Measurements from ENCODE around the gene MXI1. TPM values are rescaled to one million over a fixed set of nuclear protein-coding genes. Genes with fewer than 3 reads are reported as not detected.

MXI1 gene
- total RNA-seq, 1 experiment from 2014 or later = 17.3 TPM

DNA sequence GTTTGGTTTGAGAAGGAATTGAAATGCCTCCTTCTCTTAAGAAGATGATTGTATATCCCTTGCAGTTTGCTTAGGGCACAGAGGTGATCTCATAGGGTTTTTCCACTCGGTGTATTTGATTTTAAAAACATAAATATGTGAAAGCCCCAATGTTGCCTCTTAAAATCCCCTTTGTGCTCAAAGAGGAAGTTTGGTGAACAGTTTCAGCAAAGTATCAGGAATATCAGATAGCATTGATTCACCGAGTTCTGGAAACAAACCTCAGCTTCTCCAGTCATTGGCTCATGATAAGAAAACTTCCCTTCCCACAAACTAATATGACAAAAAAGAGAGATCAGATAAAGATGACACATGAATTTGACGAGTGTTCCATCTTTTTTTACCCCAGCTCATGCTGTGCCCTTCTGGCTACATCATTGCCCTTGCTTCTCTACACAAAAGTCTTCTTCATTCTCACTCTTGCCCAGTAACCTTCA is 117.4 kb downstream of the MXI1 start:
- ChIA-PET POLR2A (ENCODE audit: low non-redundant PET) (no interaction called here), CTCF (no interaction called here)
- TF ChIP-seq, protein P1, sequence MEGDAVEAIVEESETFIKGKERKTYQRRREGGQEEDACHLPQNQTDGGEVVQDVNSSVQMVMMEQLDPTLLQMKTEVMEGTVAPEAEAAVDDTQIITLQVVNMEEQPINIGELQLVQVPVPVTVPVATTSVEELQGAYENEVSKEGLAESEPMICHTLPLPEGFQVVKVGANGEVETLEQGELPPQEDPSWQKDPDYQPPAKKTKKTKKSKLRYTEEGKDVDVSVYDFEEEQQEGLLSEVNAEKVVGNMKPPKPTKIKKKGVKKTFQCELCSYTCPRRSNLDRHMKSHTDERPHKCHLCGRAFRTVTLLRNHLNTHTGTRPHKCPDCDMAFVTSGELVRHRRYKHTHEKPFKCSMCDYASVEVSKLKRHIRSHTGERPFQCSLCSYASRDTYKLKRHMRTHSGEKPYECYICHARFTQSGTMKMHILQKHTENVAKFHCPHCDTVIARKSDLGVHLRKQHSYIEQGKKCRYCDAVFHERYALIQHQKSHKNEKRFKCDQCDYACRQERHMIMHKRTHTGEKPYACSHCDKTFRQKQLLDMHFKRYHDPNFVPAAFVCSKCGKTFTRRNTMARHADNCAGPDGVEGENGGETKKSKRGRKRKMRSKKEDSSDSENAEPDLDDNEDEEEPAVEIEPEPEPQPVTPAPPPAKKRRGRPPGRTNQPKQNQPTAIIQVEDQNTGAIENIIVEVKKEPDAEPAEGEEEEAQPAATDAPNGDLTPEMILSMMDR (conservative IDR thresholded peaks at IDR 0.05; ENCODE audit: low read depth, low read length) = no peak
- no peak for TF ChIP-seq EZH2 (IDR thresholded peaks at IDR 0.05; ENCODE audit: borderline replicate concordance, low read depth, low read length, poor library complexity, severe bottlenecking)
- Histone ChIP-seq H3K4me1 (ENCODE audit: insufficient read depth, low read length, poor library complexity, severe bottlenecking) (peaks cover 12% of the 10 kb centered on the region), H3K9me3 (ENCODE audit: low read depth, low read length, poor library complexity, severe bottlenecking) (peaks cover 4% of the 10 kb centered on the region), H3K36me3 (ENCODE audit: insufficient read depth, low read length, poor library complexity, severe bottlenecking) (no peaks in the 10 kb centered on the region), H3K27me3 (replicated peaks; ENCODE audit: insufficient read depth, low read depth, low read length, poor library complexity) (no peaks in the 10 kb centered on the region), H3K27ac (ENCODE audit: low read depth, low read length, poor library complexity, severe bottlenecking) (no peak overlapping the region), H3K4me3 (ENCODE audit: low read depth, low read length, poor library complexity, severe bottlenecking) (no peak overlapping the region)
- no peak for DNase-seq (ENCODE audit: low spot score)
- intact Hi-C loops (cut with micrococcal nuclease; ENCODE audit: unreplicated experiment) = no loop called here
- no TSS peak for BruUV-seq (replicated peaks)

DNA sequence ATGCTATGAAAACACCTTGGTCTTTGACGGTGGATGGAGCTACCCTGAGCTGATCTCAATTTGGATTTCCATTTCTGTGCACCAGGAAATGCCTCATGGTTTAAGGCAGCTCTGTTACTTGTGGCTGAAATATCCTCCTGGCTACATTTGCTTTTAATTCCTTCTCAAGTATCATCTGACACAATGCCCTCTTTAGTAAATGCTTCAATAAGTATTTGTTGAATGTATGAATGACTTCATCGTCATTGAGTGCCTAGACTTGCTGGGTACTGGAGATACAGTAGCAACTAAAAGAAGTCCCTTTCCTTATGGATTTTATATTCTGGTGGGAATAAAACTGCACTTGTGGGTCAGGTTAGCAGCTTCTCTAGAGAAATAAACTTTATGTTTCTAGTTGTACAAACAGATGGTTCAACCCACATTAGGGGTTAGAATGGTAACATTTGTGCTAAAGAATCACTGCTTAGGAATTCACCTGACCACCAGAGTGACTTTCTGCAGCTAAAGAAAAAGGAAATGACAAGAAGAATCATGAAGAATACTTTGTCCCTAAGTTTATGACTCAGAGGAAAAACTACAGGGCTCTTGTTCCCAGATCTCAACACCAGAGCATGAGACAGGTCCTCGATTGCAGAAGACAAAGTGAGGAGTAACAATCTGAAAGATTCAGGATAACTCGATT is 119.1 kb downstream of the MXI1 start:
- no peak for TF ChIP-seq EZH2 (IDR thresholded peaks at IDR 0.05; ENCODE audit: borderline replicate concordance, low read depth, low read length, poor library complexity, severe bottlenecking)
- TF ChIP-seq, protein P1 (conservative IDR thresholded peaks at IDR 0.05; ENCODE audit: low read depth, low read length) = no peak
- CTCF ChIA-PET = no interaction called here
- peaks cover 12% of the 10 kb centered on the region for H3K4me1 ChIP-seq (ENCODE audit: insufficient read depth, low read length, poor library complexity, severe bottlenecking)
- intact Hi-C loops (cut with micrococcal nuclease; ENCODE audit: unreplicated experiment) = no loop called here
- POLR2A ChIA-PET (ENCODE audit: low non-redundant PET) = no interaction called here
- BruUV-seq (replicated peaks) = no TSS peak
- peaks cover 9% of the 10 kb centered on the region for H3K9me3 ChIP-seq (ENCODE audit: low read depth, low read length, poor library complexity, severe bottlenecking)
- H3K4me3 ChIP-seq (ENCODE audit: low read depth, low read length, poor library complexity, severe bottlenecking) = no peak overlapping the region
- no peak for DNase-seq (ENCODE audit: low spot score)
- H3K27ac ChIP-seq (ENCODE audit: low read depth, low read length, poor library complexity, severe bottlenecking) = no peak overlapping the region
- no peaks in the 10 kb centered on the region for H3K27me3 ChIP-seq (replicated peaks; ENCODE audit: insufficient read depth, low read depth, low read length, poor library complexity)
- H3K36me3 ChIP-seq (ENCODE audit: insufficient read depth, low read length, poor library complexity, severe bottlenecking) = no peaks in the 10 kb centered on the region

DNA sequence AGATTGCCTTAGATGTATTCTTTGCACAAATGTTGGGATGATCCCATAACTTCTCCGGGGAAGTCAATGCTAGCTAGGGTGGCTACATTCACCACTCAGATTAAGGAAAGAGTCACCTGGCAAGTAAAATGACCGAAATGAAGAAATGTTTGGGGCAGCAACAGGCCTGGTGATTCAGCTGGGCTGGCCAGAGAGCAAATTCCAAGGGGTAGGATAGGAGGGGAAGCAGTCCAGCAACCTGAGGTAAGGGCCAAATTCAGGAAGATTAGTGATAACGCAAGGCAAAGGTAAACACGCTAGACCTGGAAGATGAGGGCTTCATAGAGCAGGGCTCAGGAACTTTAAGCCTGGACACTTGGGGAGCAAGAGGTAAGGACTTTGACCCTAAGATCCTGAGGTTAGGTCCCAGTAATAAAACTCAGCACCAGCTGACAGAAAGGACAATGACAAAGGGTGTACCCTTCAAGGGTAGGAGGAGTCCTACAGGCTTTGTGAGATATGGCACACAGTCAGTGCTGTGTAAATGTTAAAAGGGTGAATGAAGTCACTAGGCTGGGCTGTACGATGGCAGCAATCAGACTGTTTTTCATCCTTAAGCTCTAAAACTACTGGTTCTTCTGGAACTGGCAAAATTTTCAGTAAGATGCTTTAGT is 120.0 kb downstream of the MXI1 start:
- TF ChIP-seq, protein P1 (conservative IDR thresholded peaks at IDR 0.05; ENCODE audit: low read depth, low read length) = no peak
- TF ChIP-seq EZH2 (IDR thresholded peaks at IDR 0.05; ENCODE audit: borderline replicate concordance, low read depth, low read length, poor library complexity, severe bottlenecking) = no peak
- peaks cover 12% of the 10 kb centered on the region for H3K4me1 ChIP-seq (ENCODE audit: insufficient read depth, low read length, poor library complexity, severe bottlenecking)
- H3K27me3 ChIP-seq (replicated peaks; ENCODE audit: insufficient read depth, low read depth, low read length, poor library complexity) = no peaks in the 10 kb centered on the region
- BruUV-seq (replicated peaks) = no TSS peak
- H3K27ac ChIP-seq (ENCODE audit: low read depth, low read length, poor library complexity, severe bottlenecking) = no peak overlapping the region
- H3K4me3 ChIP-seq (ENCODE audit: low read depth, low read length, poor library complexity, severe bottlenecking) = no peak overlapping the region
- intact Hi-C loops (cut with micrococcal nuclease; ENCODE audit: unreplicated experiment) = no loop called here
- POLR2A ChIA-PET (ENCODE audit: low non-redundant PET) = no interaction called here
- peaks cover 5% of the 10 kb centered on the region for H3K9me3 ChIP-seq (ENCODE audit: low read depth, low read length, poor library complexity, severe bottlenecking)
- CTCF ChIA-PET = no interaction called here
- no peak for DNase-seq (ENCODE audit: low spot score)
- no peaks in the 10 kb centered on the region for H3K36me3 ChIP-seq (ENCODE audit: insufficient read depth, low read length, poor library complexity, severe bottlenecking)
